HCT116 (cell line): ENCODE results near the gene REN.

Experiments used
- CBX3 ChIP-seq: IDR thresholded peaks from 2 replicates; pipeline ENCODE4 v1.6.1; 2012; ENCODE audit warnings: low read depth
- CEBPB ChIP-seq: IDR thresholded peaks from 2 replicates; pipeline ENCODE4 v1.6.1; 2012; ENCODE audit warnings: low read depth
- ELF1 ChIP-seq: IDR thresholded peaks from 2 replicates; pipeline ENCODE4 v1.6.1; 2012; ENCODE audit warnings: low read depth, borderline replicate concordance
- EZH2 ChIP-seq: fragments of 200-600 bp; sonication (generic); IDR thresholded peaks from 2 replicates; pipeline ENCODE4 v1.6.1; 2017; ENCODE audit warnings: antibody characterized with exemption, mixed run types
- EZH2phosphoT487 ChIP-seq: fragments of 200-600 bp; IDR thresholded peaks from 2 replicates; pipeline ENCODE4 v1.6.1; 2018; ENCODE audit warnings: antibody characterized with exemption, borderline replicate concordance
- SRF ChIP-seq: IDR thresholded peaks from 2 replicates; pipeline ENCODE4 v1.6.1; 2012; ENCODE audit warnings: low read depth
- TCF7L2 ChIP-seq: IDR thresholded peaks from 2 replicates; pipeline ENCODE4 v1.7.0; 2011; ENCODE audit warnings: borderline replicate concordance, inconsistent platforms; ENCODE audit not compliant: insufficient read depth, insufficient read length; ENCODE audit errors: extremely low read depth
- ZNF274 ChIP-seq: fragments of 200-500 bp; sonication (Bioruptor generic); IDR thresholded peaks from 2 replicates; pipeline ENCODE4 v1.6.1; 2014; ENCODE audit warnings: mild to moderate bottlenecking, low read depth, low read length, inconsistent platforms
- TF ChIP-seq, protein P1 (sequence below), 3 experiments: fragments of 200-600 bp in 1 of 3; sonication (generic) in 1 of 3; IDR thresholded peaks in 2 of 3; conservative IDR thresholded peaks in 1 of 3; 2 replicates each; pipeline ENCODE4 v1.5.1; 2012 to 2017; ENCODE audit warnings: low read depth in 2 of 3, low read length in 2 of 3, antibody characterized with exemption in 1 of 3, borderline replicate concordance in 1 of 3, control low read depth in 1 of 3, mild to moderate bottlenecking in 1 of 3, mixed read lengths in 1 of 3, mixed run types in 1 of 3, moderate library complexity in 1 of 3; ENCODE audit not compliant: insufficient read depth in 1 of 3
- TF ChIP-seq, protein P2 (sequence below): IDR thresholded peaks from 2 replicates; pipeline ENCODE4 v1.6.1; 2011; ENCODE audit warnings: mild to moderate bottlenecking, low read length, moderate library complexity; ENCODE audit not compliant: insufficient replicate concordance; ENCODE audit errors: extremely low read depth
- TF ChIP-seq, protein P3 (sequence below): IDR thresholded peaks from 2 replicates; pipeline ENCODE4 v1.6.1; 2012; ENCODE audit warnings: low read depth

DNA sequence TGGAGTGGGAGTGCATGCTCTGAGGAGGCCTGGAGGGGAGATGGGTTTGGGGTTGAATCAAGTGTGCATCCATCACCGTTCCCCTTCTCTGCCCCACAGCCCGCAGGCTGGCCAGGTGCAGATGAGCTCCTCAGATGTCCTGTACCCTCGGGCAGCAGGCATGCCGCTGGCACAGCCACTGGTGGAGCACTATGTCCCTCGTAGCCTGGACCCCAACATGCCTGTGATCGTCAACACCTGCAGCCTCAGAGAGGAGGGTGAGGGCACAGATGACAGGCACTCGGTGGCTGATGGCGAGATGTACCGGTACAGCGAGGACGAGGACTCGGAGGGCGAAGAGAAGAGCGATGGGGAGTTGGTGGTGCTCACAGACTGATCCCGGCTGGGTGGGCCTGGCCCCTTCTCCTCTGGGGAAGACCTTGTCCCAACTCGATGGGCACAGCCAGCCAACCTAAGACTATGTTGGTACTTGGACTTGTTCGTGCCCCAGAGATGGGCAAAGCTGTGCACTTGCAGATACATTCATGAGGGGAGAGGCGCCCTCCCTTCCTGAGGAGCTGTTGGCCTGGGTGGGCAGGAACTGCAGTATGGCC lies 40.3 kb downstream of the REN start:
- TF ChIP-seq, protein P1, sequence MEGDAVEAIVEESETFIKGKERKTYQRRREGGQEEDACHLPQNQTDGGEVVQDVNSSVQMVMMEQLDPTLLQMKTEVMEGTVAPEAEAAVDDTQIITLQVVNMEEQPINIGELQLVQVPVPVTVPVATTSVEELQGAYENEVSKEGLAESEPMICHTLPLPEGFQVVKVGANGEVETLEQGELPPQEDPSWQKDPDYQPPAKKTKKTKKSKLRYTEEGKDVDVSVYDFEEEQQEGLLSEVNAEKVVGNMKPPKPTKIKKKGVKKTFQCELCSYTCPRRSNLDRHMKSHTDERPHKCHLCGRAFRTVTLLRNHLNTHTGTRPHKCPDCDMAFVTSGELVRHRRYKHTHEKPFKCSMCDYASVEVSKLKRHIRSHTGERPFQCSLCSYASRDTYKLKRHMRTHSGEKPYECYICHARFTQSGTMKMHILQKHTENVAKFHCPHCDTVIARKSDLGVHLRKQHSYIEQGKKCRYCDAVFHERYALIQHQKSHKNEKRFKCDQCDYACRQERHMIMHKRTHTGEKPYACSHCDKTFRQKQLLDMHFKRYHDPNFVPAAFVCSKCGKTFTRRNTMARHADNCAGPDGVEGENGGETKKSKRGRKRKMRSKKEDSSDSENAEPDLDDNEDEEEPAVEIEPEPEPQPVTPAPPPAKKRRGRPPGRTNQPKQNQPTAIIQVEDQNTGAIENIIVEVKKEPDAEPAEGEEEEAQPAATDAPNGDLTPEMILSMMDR (IDR thresholded peaks at IDR 0.05 in 2 of 3, conservative IDR thresholded peaks at IDR 0.05 in 1 of 3; ENCODE audit: borderline replicate concordance in 1 of 3, insufficient read depth in 1 of 3, low read depth in 2 of 3, low read length in 2 of 3): no peak
- TF ChIP-seq EZH2phosphoT487 (no peak), EZH2 (no peak), ZNF274 (no peak), SRF (no peak), CEBPB (no peak), CBX3 (no peak), TCF7L2 (no peak), ELF1 (no peak)
- TF ChIP-seq, protein P2, sequence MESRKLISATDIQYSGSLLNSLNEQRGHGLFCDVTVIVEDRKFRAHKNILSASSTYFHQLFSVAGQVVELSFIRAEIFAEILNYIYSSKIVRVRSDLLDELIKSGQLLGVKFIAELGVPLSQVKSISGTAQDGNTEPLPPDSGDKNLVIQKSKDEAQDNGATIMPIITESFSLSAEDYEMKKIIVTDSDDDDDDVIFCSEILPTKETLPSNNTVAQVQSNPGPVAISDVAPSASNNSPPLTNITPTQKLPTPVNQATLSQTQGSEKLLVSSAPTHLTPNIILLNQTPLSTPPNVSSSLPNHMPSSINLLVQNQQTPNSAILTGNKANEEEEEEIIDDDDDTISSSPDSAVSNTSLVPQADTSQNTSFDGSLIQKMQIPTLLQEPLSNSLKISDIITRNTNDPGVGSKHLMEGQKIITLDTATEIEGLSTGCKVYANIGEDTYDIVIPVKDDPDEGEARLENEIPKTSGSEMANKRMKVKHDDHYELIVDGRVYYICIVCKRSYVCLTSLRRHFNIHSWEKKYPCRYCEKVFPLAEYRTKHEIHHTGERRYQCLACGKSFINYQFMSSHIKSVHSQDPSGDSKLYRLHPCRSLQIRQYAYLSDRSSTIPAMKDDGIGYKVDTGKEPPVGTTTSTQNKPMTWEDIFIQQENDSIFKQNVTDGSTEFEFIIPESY: no peak
- TF ChIP-seq, protein P3, sequence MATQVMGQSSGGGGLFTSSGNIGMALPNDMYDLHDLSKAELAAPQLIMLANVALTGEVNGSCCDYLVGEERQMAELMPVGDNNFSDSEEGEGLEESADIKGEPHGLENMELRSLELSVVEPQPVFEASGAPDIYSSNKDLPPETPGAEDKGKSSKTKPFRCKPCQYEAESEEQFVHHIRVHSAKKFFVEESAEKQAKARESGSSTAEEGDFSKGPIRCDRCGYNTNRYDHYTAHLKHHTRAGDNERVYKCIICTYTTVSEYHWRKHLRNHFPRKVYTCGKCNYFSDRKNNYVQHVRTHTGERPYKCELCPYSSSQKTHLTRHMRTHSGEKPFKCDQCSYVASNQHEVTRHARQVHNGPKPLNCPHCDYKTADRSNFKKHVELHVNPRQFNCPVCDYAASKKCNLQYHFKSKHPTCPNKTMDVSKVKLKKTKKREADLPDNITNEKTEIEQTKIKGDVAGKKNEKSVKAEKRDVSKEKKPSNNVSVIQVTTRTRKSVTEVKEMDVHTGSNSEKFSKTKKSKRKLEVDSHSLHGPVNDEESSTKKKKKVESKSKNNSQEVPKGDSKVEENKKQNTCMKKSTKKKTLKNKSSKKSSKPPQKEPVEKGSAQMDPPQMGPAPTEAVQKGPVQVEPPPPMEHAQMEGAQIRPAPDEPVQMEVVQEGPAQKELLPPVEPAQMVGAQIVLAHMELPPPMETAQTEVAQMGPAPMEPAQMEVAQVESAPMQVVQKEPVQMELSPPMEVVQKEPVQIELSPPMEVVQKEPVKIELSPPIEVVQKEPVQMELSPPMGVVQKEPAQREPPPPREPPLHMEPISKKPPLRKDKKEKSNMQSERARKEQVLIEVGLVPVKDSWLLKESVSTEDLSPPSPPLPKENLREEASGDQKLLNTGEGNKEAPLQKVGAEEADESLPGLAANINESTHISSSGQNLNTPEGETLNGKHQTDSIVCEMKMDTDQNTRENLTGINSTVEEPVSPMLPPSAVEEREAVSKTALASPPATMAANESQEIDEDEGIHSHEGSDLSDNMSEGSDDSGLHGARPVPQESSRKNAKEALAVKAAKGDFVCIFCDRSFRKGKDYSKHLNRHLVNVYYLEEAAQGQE: no peak
